ENCODE data around the gene DNAJC3. TPM values are rescaled to one million over a fixed set of nuclear protein-coding genes. Genes with fewer than 3 reads are reported as not detected.
"Not testable (repeated sequence)": the region's sequence is repeated elsewhere in the genome, so short reads cannot be mapped to it uniquely, and the experiment has no call there.

The DNAJC3 gene
- total RNA-seq, 1 donor from 2014 or later, result 68.1 TPM

GRCh38 chr13:95671597-95671996 is 5.3 kb upstream of the DNAJC3 start:
- no peak for DNase-seq (ENCODE audit: low read depth in 2 of 2)

GRCh38 chr13:95676105-95676761 is 706 bp upstream of the DNAJC3 start:
- DNase-seq (ENCODE audit: low read depth in 2 of 2), result peak; percentile 54 to 59

DNA sequence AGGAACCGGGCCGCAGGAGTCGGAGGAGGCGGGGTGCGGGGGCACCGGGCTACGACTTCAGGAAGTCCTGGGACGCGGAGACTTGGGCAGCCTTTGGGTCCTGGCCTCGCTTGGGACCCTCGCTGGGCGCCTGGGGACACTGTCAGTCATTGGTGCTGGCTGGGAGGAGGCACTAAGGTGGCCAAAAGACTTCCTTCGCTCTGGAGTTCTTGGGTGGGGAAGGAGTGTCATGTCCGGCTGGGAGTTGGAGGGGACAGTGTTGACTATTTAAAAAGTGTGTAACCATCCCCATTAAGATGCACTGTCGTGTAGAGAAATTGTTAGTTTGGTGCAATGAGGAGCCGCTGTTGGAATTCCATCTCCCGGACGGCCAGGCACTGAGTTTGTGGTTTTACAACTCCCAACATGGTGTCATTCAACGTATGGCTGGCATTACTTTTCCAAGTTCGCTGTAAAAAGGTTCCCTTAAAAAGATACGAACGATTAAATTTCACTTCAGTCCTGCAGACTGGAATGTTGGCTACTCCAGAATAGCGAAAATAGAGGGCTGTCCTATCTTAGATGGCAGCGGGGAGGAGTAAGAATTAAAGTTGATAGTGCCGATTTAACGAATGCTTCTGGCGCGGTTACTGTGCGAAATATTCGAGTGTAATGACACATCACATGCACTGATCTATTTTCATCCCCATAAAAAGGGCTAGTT is 776 bp downstream of the DNAJC3 start:
- peak; percentile 22 to 38 for DNase-seq (ENCODE audit: low read depth in 2 of 2)

GRCh38 chr13:95678967-95679366 is 2.0 kb downstream of the DNAJC3 start:
- DNase-seq (ENCODE audit: low read depth in 2 of 2), result no peak

- no peak for DNase-seq (ENCODE audit: low read depth in 2 of 2)
Observed at GRCh38 chr13:95679722-95680121, 2.8 kb downstream of the DNAJC3 start.

DNA sequence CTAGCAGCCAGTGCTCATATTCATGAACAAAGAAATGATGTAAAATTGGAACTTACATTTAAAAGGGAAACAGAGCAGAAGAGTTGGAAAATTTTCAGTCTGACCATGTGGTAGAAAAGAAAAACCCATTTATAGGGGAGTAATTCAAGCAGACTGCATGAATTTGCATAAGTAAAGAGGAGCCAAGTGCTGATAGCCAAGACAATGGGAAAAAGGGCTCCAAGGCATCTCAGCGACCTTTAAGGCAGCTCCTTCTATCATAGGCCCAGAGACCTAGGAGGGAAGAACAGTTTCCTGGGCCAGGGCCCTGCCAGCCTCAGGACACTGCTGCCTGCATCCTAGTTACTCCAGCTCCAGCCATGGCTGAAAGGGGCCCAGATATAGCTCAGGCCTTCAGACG is 7.5 kb downstream of the DNAJC3 start:
- DNase-seq (ENCODE audit: low read depth in 2 of 2), result no peak

DNA sequence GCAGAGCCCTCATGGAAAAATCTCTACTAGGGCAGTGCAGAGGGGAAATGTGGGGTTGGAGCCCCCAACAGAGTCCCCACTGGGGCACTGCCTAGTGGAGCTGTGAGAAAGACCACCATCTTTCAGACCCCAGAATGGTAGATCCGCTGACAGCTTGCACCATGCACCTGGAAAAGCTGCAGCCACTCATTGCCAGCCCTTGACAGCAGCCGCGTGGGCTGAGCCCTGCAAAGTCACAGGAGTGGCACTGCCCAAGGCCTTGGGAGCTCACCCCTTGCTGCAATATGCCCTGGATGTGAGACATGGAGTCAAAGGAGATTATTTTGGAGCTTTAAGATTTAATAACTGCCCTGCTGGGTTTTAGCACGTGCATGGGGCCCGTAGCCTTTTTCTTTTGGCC is 8.0 kb downstream of the DNAJC3 start:
- not testable (repeated sequence) for DNase-seq (ENCODE audit: low read depth in 2 of 2)

DNA sequence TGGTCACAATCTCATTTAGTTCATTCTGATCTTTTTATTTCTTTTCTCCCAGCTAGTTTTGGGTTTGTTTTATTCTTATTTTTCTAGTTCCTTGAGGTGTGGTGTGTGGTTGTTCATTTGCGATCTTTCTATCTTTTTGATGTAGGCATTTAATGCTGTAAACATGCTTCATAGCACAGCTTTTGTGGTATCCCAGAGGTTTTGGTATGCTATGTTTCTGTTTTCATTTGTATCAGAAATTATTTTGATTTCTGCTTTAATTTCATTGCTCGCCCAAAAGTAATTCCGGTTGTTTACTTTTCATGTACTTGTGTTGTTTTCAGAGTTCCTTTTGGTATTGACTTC is 12.6 kb downstream of the DNAJC3 start:
- no peak for DNase-seq (ENCODE audit: low read depth in 2 of 2)

- DNase-seq (ENCODE audit: low read depth in 2 of 2), result not testable (repeated sequence)
Observed at GRCh38 chr13:95690986-95691385, 14.0 kb downstream of the DNAJC3 start.

DNA sequence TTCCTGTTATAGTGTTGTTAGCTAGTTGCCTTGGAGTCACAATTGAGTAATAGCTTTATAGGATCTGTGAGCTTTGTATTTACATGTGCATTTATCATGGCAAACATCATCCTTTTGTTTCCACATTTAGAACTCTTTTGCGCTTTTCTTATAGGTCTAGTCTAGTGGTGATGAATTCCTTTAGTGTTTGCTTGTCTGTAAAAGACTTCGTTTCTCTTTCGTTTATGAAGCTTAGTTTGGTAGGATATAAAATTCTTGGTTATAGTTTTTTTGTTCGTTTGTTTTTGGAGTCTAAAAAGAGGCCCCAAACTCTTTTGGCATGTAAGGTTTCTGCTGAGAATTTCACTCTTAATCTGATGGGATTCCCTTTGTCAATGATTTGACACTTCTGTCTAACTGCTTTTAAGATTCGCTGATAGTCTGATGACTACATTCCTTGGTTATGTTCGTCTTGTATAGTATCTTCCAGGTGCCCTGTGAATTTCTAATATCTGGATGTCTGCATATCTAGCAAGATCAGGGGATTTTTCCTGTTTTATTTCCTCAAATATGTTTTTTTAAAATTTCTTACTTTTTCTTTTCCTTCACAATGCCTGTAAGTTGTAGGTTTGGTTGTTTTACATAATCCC is 20.2 kb downstream of the DNAJC3 start:
- DNase-seq (ENCODE audit: low read depth in 2 of 2), result no peak

- DNase-seq (ENCODE audit: low read depth in 2 of 2), result peak in 1 of 2 donors; percentile 22
Observed at GRCh38 chr13:95698047-95698749, 21.3 kb downstream of the DNAJC3 start.

DNA sequence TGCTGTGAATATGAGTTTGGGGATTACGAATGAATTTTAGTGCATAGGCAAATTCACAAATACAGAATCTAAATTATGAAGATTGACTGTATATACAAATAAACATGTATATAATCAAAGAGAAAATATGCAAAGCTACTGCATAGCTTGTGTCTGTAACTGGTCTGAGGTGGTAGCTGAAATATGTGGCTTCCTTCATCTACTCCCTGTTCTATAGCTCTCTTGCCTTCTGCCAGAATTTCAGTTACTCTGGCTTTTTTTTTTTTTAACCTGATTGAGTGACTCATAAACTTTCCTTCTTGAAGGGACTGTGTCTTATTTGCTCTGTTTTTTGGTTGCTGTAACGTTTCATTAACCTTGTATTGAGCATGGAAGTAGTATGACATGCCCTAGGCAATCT is 26.6 kb downstream of the DNAJC3 start:
- DNase-seq (ENCODE audit: low read depth in 2 of 2), result no peak

DNA sequence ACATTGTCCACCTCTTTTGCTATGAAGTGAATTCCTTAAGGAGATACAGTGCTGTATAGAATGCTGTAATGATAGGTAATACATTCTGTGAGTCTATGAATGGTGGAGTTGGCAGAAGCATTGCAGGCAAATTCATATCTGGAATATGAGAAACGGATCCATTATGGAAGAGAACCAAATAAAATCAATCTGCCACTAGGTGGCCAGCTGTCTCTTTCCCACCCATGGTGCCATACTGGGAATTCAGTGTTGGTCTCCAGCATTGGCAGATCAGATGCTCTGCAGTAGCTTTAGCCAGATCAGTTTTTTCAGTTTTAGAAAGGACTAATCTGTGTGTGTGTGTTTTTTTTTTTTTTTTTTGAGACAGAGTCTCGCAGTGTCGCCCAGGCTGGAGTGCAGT is 27.6 kb downstream of the DNAJC3 start:
- peak in 1 of 2 donors; percentile 11 for DNase-seq (ENCODE audit: low read depth in 2 of 2)

GRCh38 chr13:95706356-95706755 is 29.4 kb downstream of the DNAJC3 start:
- DNase-seq (ENCODE audit: low read depth in 2 of 2), result no peak

DNA sequence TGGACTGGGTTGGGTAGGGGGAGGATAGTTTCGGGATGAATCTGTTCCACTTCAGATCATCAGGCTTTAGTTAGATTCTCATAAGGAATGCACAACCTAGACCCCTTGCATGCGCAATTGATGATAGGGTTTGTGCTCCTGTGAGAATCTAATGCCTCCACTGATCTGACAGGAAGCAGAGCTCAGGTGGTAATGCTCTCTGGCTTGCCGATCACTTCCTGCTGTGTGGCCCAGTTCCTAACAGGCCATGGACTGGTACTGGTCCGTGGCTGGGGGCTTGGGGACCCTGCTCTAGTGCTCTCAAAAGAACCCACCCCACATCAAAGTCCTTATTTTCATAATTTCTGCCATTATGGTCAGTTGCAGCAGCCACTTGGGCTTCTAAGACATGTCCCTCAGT is 30.1 kb downstream of the DNAJC3 start:
- no peak for DNase-seq (ENCODE audit: low read depth in 2 of 2)

GRCh38 chr13:95707442-95708390 is 30.8 kb downstream of the DNAJC3 start:
- no peak for DNase-seq (ENCODE audit: low read depth in 2 of 2)

GRCh38 chr13:95708391-95708774 is 31.4 kb downstream of the DNAJC3 start:
- DNase-seq (ENCODE audit: low read depth in 2 of 2), result no peak

- DNase-seq (ENCODE audit: low read depth in 2 of 2), result no peak
Observed at GRCh38 chr13:95708811-95709500, 32.0 kb downstream of the DNAJC3 start.

GRCh38 chr13:95710313-95710712 is 33.4 kb downstream of the DNAJC3 start:
- DNase-seq (ENCODE audit: low read depth in 2 of 2), result peak in 1 of 2 donors; percentile 51

GRCh38 chr13:95712846-95713245 is 35.9 kb downstream of the DNAJC3 start:
- peak in 1 of 2 donors; percentile 56 for DNase-seq (ENCODE audit: low read depth in 2 of 2)

GRCh38 chr13:95713651-95714050 is 36.7 kb downstream of the DNAJC3 start:
- DNase-seq (ENCODE audit: low read depth in 2 of 2), result no peak
